CD4-positive, alpha-beta T cell treated with Interleukin-17A for 1 hour (primary cell): ENCODE results near the gene ADAMTS2.

Experiments used
- DNase-seq: peaks from one replicate; pipeline ENCODE4 v3.0.0-alpha.2; 2020

Gene ADAMTS2

GRCh38 chr5:179208706-179209358, 136.4 kb downstream of the ADAMTS2 start:
- DNase-seq = no peak

- DNase-seq = no peak
Measured at GRCh38 chr5:179207920-179208705, 137.1 kb downstream of the ADAMTS2 start.

- DNase-seq = no peak
Measured at GRCh38 chr5:179207470-179207869, 137.8 kb downstream of the ADAMTS2 start.

GRCh38 chr5:179206366-179206765, 138.9 kb downstream of the ADAMTS2 start:
- DNase-seq = no peak

- no peak for DNase-seq
Measured at GRCh38 chr5:179205277-179205676, 140.0 kb downstream of the ADAMTS2 start.

- no peak for DNase-seq
Measured at GRCh38 chr5:179204572-179204971, 140.7 kb downstream of the ADAMTS2 start.

GRCh38 chr5:179203248-179203647, 142.0 kb downstream of the ADAMTS2 start:
- DNase-seq = no peak

- no peak for DNase-seq
Measured at GRCh38 chr5:179201986-179202385, 143.3 kb downstream of the ADAMTS2 start.

GRCh38 chr5:179199246-179199645, 146.0 kb downstream of the ADAMTS2 start:
- DNase-seq = no peak

GRCh38 chr5:179198825-179199224, 146.4 kb downstream of the ADAMTS2 start:
- no peak for DNase-seq

GRCh38 chr5:179196405-179197079, 148.7 kb downstream of the ADAMTS2 start:
- no peak for DNase-seq

GRCh38 chr5:179195561-179196404, 149.5 kb downstream of the ADAMTS2 start:
- DNase-seq = no peak

GRCh38 chr5:179194941-179195381, 150.3 kb downstream of the ADAMTS2 start:
- DNase-seq = no peak

GRCh38 chr5:179194201-179194910, 150.9 kb downstream of the ADAMTS2 start:
- no peak for DNase-seq

- DNase-seq = no peak
Measured at GRCh38 chr5:179193746-179194145, 151.5 kb downstream of the ADAMTS2 start.

- no peak for DNase-seq
Measured at GRCh38 chr5:179192891-179193470, 152.3 kb downstream of the ADAMTS2 start.

GRCh38 chr5:179192185-179192890, 152.9 kb downstream of the ADAMTS2 start:
- no peak for DNase-seq

- DNase-seq = no peak
Measured at GRCh38 chr5:179191506-179192184, 153.6 kb downstream of the ADAMTS2 start.

GRCh38 chr5:179190851-179191505, 154.3 kb downstream of the ADAMTS2 start:
- no peak for DNase-seq

GRCh38 chr5:179188636-179189035, 156.6 kb downstream of the ADAMTS2 start:
- no peak for DNase-seq
